DMS 273 (cell line): ENCODE measurements around the gene SRGAP1.

ENCODE experiments used
- DNase-seq: peaks from one replicate; lab custom pipeline; 2025; ENCODE audit not compliant: unreplicated experiment; lab: John Stamatoyannopoulos, UW

The SRGAP1 gene

GRCh38 chr12:63844391-63845341, at the start of gene SRGAP1:
Gene SRGAP1, plus strand, starts transcription at chr12:63844700. Its CDS starts 117 bp downstream, at chr12:63844817.
- peak; percentile 78 for DNase-seq

GRCh38 chr12:63795032-63795687, 49.3 kb upstream of the SRGAP1 start:
- no peak for DNase-seq

- DNase-seq = no peak
Observed at GRCh38 chr12:63795944-63796343, 48.6 kb upstream of the SRGAP1 start.

GRCh38 chr12:63802012-63802608, 42.4 kb upstream of the SRGAP1 start:
- DNase-seq = peak; percentile 34

- no peak for DNase-seq
Observed at GRCh38 chr12:63804746-63805145, 39.8 kb upstream of the SRGAP1 start.

GRCh38 chr12:63805704-63806672, 38.5 kb upstream of the SRGAP1 start:
- no peak for DNase-seq

GRCh38 chr12:63808631-63809030, 35.9 kb upstream of the SRGAP1 start:
- no peak for DNase-seq

GRCh38 chr12:63809566-63809965, 34.9 kb upstream of the SRGAP1 start:
- DNase-seq = no peak

- DNase-seq = no peak
Observed at GRCh38 chr12:63811334-63811733, 33.2 kb upstream of the SRGAP1 start.

GRCh38 chr12:63811755-63812154, 32.7 kb upstream of the SRGAP1 start:
- DNase-seq = no peak

- DNase-seq = no peak
Observed at GRCh38 chr12:63814146-63814772, 30.2 kb upstream of the SRGAP1 start.

- no peak for DNase-seq
Observed at GRCh38 chr12:63815482-63815852, 29.0 kb upstream of the SRGAP1 start.

GRCh38 chr12:63816031-63816430, 28.5 kb upstream of the SRGAP1 start:
- no peak for DNase-seq

GRCh38 chr12:63820427-63820826, 24.1 kb upstream of the SRGAP1 start:
- no peak for DNase-seq

GRCh38 chr12:63821781-63822251, 22.7 kb upstream of the SRGAP1 start:
- no peak for DNase-seq

- DNase-seq = no peak
Observed at GRCh38 chr12:63822352-63822751, 22.1 kb upstream of the SRGAP1 start.

- DNase-seq = no peak
Observed at GRCh38 chr12:63823040-63823439, 21.5 kb upstream of the SRGAP1 start.

GRCh38 chr12:63826006-63826585, 18.4 kb upstream of the SRGAP1 start:
- peak; percentile 60 for DNase-seq

- DNase-seq = no peak
Observed at GRCh38 chr12:63828867-63829266, 15.6 kb upstream of the SRGAP1 start.

- no peak for DNase-seq
Observed at GRCh38 chr12:63836046-63836445, 8.5 kb upstream of the SRGAP1 start.
